GM23248 (cell line): ENCODE results near the gene VCP. TPM values are rescaled to one million over a fixed set of nuclear protein-coding genes. Genes with fewer than 3 reads are reported as not detected.
A peak's percentile ranks its signal among the peaks of the same experiment; 100 is the strongest.

Experiments used
- DNase-seq: peaks from one replicate; pipeline ENCODE4 v3.0.0-alpha.2; 2015
- H2AFZ ChIP-seq: fragments of 200-600 bp; sonication (generic); 2 replicates; pipeline ENCODE4 v1.6.1; 2016; ENCODE audit warnings: antibody characterized with exemption
- H3F3A ChIP-seq: fragments of 200-600 bp; sonication (generic); 2 replicates; pipeline ENCODE4 v1.6.1; 2016; ENCODE audit warnings: mild to moderate bottlenecking, antibody characterized with exemption, mixed run types; ENCODE audit not compliant: insufficient read depth
- H3K27ac ChIP-seq: fragments of 200-600 bp; sonication (generic); 2 replicates; pipeline ENCODE4 v1.5.1; 2016; ENCODE audit warnings: mild to moderate bottlenecking
- H3K27me3 ChIP-seq: fragments of 200-600 bp; sonication (generic); replicated peaks from 2 replicates; pipeline ENCODE4 v1.6.1; 2016; ENCODE audit warnings: mild to moderate bottlenecking; ENCODE audit not compliant: insufficient read depth
- H3K36me3 ChIP-seq: fragments of 200-600 bp; sonication (generic); 2 replicates; pipeline ENCODE4 v1.6.1; 2016; ENCODE audit warnings: low read depth, mild to moderate bottlenecking
- H3K4me1 ChIP-seq: fragments of 200-600 bp; sonication (generic); 2 replicates; pipeline ENCODE4 v1.6.1; 2016; ENCODE audit warnings: mild to moderate bottlenecking; ENCODE audit not compliant: insufficient read depth
- H3K4me2 ChIP-seq: fragments of 200-600 bp; sonication (generic); one replicate; pipeline ENCODE4 v1.6.1; 2016; ENCODE audit warnings: mild to moderate bottlenecking; ENCODE audit not compliant: unreplicated experiment
- H3K4me3 ChIP-seq: fragments of 200-600 bp; sonication (generic); 2 replicates; pipeline ENCODE4 v1.5.1; 2016; ENCODE audit warnings: mild to moderate bottlenecking
- H3K79me2 ChIP-seq: fragments of 200-600 bp; sonication (generic); 2 replicates; pipeline ENCODE4 v1.6.1; 2016; ENCODE audit warnings: mild to moderate bottlenecking; ENCODE audit not compliant: insufficient read depth
- H3K9ac ChIP-seq: fragments of 200-600 bp; sonication (generic); 2 replicates; pipeline ENCODE4 v1.6.1; 2016; ENCODE audit warnings: mild to moderate bottlenecking
- H3K9me2 ChIP-seq: fragments of 200-600 bp; sonication (generic); 2 replicates; pipeline ENCODE4 v1.6.1; 2016; ENCODE audit warnings: mixed run types, mild to moderate bottlenecking, moderate library complexity; ENCODE audit not compliant: insufficient read depth
- H3K9me3 ChIP-seq: fragments of 200-600 bp; sonication (generic); one replicate; pipeline ENCODE4 v1.6.1; 2017; ENCODE audit warnings: low read depth
- H4K20me1 ChIP-seq: fragments of 200-600 bp; sonication (generic); 2 replicates; pipeline ENCODE4 v1.6.0; 2016; ENCODE audit not compliant: insufficient read depth
- EZH2 ChIP-seq: fragments of 200-600 bp; sonication (generic); IDR thresholded peaks from 2 replicates; pipeline ENCODE4 v1.6.1; 2018; ENCODE audit warnings: antibody characterized with exemption, mild to moderate bottlenecking; ENCODE audit not compliant: insufficient read depth, poor library complexity, severe bottlenecking
- EZH2phosphoT487 ChIP-seq: fragments of 200-600 bp; sonication (generic); IDR thresholded peaks from 2 replicates; pipeline ENCODE4 v1.6.1; 2018; ENCODE audit warnings: antibody characterized with exemption, moderate library complexity, mild to moderate bottlenecking, low read depth; ENCODE audit not compliant: insufficient read depth
- whole genome bisulfite sequencing, 2 experiments: methylation state at CpG; one replicate each; pipeline ENCODE4 v1.1.6; 2015 to 2017; ENCODE audit warnings: low lambda C conversion rate in 2 of 2, low coverage in 1 of 2; ENCODE audit errors: missing lambda C conversion rate in 2 of 2; 5-methylcytosine and 5-hydroxymethylcytosine counted together
- in situ Hi-C: fragments of 300-500 bp; cut with MboI; formaldehyde crosslinking; loops from 2 replicates; pipeline ENCODE4 v1.15.0; 2020
- polyA plus RNA-seq: library from polyadenylated mRNA; unstranded; fragments of >200 nt; fragmentation: Nextera tagmentation; extraction: Ambion mirVana; gene quantifications from 2 replicates; pipeline ENCODE4 v1.2.1, GENCODE V29; 2016
- total RNA-seq: library from RNA; depleted of rRNA; stranded (reverse); fragments of >200 nt; shearing (Covaris generic); gene quantifications from 2 replicates; pipeline ENCODE4 v1.2.3, GENCODE V29; 2014

VCP gene
- total and polyA plus RNA-seq, 2 experiments from 2014 or later: 255 to 295 TPM

- peak overlapping the region; percentile 26 for H2AFZ ChIP-seq
- H3K79me2 ChIP-seq: peaks cover 53% of the 10 kb centered on the region
- no peaks in the 10 kb centered on the region for H4K20me1 ChIP-seq
- peaks cover 40% of the 10 kb centered on the region for H3F3A ChIP-seq
- peak overlapping the region; percentile 75 for H3K4me3 ChIP-seq
- in situ Hi-C loops: loop anchor here (10.0 kb wide), 1 partner anchor 442 kb away; no protein-coding TSS in a partner anchor
- H3K9ac ChIP-seq: peak overlapping the region; percentile 90
- no peaks in the 10 kb centered on the region for H3K27me3 ChIP-seq
- peak overlapping the region; percentile 98 for H3K27ac ChIP-seq
- TF ChIP-seq EZH2 (no peak), EZH2phosphoT487 (no peak)
- DNase-seq: peak; percentile 95
- 0 out of 2 replicates have a peak, but pooled peaks cover 6% of the 10 kb centered on the region for H3K36me3 ChIP-seq
- no peaks in the 10 kb centered on the region for H3K9me2 ChIP-seq
- 18 to 24% methylated on average over 3 of the region's 3 CpGs for WGBS, 2 experiments
- peak overlapping the region; percentile 98 for H3K4me2 ChIP-seq
- H3K9me3 ChIP-seq: no peaks in the 10 kb centered on the region
- peaks cover 41% of the 10 kb centered on the region for H3K4me1 ChIP-seq
Observed at GRCh38 chr9:35112257-35113020, 40.0 kb upstream of the VCP start.

DNA sequence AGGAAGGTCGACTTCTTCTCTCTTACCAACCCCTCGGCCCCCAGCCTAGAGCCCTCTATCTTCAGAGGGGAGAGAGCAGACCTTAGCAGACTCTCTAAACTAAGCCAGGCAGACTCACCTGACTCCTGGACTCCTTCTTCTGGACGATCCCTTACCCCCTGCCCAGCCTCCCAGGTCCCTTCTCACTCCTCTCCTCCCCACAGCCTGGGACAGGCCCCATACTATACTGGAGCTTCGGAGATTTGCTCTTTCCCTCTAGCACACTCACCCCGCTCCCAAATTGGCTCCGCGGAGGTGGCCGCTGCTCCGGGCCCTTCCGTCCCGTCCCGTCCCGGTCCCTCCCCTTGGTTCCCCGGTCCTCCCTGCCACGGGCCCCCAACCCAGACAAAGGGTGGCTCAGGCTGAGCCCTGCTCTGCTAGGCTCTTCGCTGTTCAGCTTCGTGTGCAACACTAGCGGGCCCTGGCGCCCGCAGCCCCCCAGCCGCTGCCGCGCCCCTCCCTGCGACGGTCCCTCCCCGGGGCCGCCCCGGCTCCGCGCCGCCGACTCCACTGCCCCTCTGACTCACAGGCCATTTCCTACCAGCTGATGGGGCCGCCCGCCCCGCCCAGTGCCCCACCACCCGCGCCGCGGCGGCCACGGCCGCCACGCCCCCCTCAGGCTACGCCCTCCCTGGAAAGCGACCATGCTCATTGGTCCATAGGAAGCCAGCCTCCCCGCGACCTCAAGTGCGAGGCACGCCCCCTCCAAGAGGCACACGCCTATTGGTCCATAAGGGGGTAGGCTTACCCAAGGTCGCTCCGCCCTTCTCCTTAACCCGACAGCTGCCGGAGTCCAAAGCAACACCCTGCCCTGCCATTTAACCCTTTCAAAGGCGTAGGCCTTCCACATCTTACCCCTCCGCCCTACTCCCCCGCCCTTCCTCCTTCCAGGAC, 38.8 kb upstream of the VCP start:
- Histone ChIP-seq H3K9me2 (no peaks in the 10 kb centered on the region), H3K4me1 (peaks cover 39% of the 10 kb centered on the region), H3K4me3 (peak overlapping the region; percentile 89), H3K9ac (peak overlapping the region; percentile 95), H3K79me2 (peaks cover 64% of the 10 kb centered on the region), H3F3A (peaks cover 32% of the 10 kb centered on the region), H3K27ac (peak overlapping the region; percentile 98), H3K4me2 (peak overlapping the region; percentile 98), H3K9me3 (no peaks in the 10 kb centered on the region), H3K36me3 (0 out of 2 replicates have a peak, but pooled peaks cover 13% of the 10 kb centered on the region), H4K20me1 (no peaks in the 10 kb centered on the region), H3K27me3 (no peaks in the 10 kb centered on the region), H2AFZ (peak overlapping the region; percentile 67)
- WGBS, 2 experiments: 0 to 1% methylated on average over 30 to 57 of the region's 57 CpGs
- TF ChIP-seq EZH2phosphoT487: no peak
- no peak for TF ChIP-seq EZH2
- in situ Hi-C loops: loop anchor here (10.0 kb wide), 1 partner anchor 444 kb away; no protein-coding TSS in a partner anchor
- DNase-seq: peak; percentile 100

DNA sequence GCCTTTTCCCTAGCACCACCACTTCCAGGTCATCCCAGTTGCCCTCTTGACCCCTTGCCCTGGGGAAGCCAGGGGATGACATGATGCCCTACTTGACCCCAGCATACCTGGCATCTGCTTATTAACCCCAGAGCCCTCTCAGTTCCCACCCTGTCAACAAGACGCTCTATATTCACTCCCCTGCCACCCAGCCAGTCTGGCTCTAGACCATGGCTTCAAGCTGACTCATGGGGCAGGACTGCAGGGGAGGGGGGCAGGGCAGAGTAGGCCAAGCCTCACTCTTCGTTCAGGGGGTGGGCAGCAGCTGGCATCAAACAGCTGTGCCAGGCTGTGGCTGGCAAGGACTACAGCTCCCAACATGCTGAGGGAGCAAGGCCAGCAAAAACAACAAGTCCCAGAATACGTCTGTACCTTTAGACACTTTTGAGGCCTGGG, 37.9 kb upstream of the VCP start:
- H3K79me2 ChIP-seq: peaks cover 70% of the 10 kb centered on the region
- no peaks in the 10 kb centered on the region for H4K20me1 ChIP-seq
- in situ Hi-C loops: loop anchor here (10.0 kb wide), 1 partner anchor 444 kb away; no protein-coding TSS in a partner anchor
- H3K9me3 ChIP-seq: no peaks in the 10 kb centered on the region
- peak overlapping the region; percentile 88 for H3K27ac ChIP-seq
- no peaks in the 10 kb centered on the region for H3K27me3 ChIP-seq
- peak overlapping the region; percentile 95 for H3K9ac ChIP-seq
- WGBS, 2 experiments: 10 to 12% methylated on average over 3 of the region's 3 CpGs
- H3K4me2 ChIP-seq: peak overlapping the region; percentile 97
- TF ChIP-seq EZH2 (no peak), EZH2phosphoT487 (no peak)
- DNase-seq: peak; percentile 79
- peaks cover 39% of the 10 kb centered on the region for H3K4me1 ChIP-seq
- peaks cover 22% of the 10 kb centered on the region; the same call in 1 of the 2 replicates for H3K36me3 ChIP-seq
- no peak overlapping the region for H2AFZ ChIP-seq
- peaks cover 28% of the 10 kb centered on the region for H3F3A ChIP-seq
- no peaks in the 10 kb centered on the region for H3K9me2 ChIP-seq
- peak overlapping the region; percentile 89 for H3K4me3 ChIP-seq

DNA sequence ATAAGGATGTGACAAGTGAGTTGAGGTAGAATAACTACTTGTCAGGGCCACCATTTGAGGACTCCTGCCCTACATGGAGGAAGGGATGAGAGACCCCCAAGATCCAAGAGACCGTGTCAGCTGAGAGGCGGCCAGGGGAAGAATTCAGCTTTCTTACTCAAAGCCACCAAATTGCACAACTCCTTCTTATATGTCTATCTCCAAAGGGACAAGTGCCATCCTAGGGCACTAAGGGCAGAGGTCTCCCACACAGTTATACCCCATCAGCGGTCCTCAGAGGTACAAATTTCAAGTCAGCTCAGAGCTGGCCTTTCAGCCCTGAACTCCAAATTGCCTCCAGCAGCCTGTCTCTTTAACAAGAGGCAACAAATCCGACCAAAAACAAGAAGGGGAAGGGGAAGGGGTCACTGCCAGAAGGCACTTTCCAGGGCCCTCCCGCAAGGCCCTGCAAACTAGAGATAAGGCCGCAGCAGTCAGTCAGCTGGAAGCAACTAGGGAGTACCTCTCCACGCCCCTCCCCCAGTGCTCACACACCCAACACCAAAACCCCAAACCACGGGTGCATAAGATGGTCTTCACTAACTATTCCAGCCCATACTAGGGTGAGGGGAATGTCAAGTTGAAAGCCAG, 36.6 kb upstream of the VCP start:
- H3K36me3 ChIP-seq: peaks cover 30% of the 10 kb centered on the region; the same call in 1 of the 2 replicates
- peaks cover 72% of the 10 kb centered on the region for H3K79me2 ChIP-seq
- H3K27ac ChIP-seq: no peak overlapping the region; the same call in 1 of the 2 replicates
- no peaks in the 10 kb centered on the region for H4K20me1 ChIP-seq
- peak overlapping the region; percentile 95; the same call in 1 of the 2 replicates for H3K9ac ChIP-seq
- in situ Hi-C loops: no loop called here
- H3K9me2 ChIP-seq: no peaks in the 10 kb centered on the region
- peaks cover 30% of the 10 kb centered on the region for H3F3A ChIP-seq
- no peak overlapping the region for H2AFZ ChIP-seq
- H3K27me3 ChIP-seq: no peaks in the 10 kb centered on the region
- H3K4me1 ChIP-seq: peaks cover 31% of the 10 kb centered on the region
- H3K9me3 ChIP-seq: no peaks in the 10 kb centered on the region
- 63 to 69% methylated on average over 8 of the region's 8 CpGs for WGBS, 2 experiments
- H3K4me2 ChIP-seq: peak overlapping the region; percentile 97
- 0 out of 2 replicates have a peak overlapping the region, but pooled peaks have one; percentile 89 for H3K4me3 ChIP-seq
- TF ChIP-seq EZH2 (no peak), EZH2phosphoT487 (no peak)
- DNase-seq: no peak
